ENCODE data around the gene FHOD3. TPM values are rescaled to one million over a fixed set of nuclear protein-coding genes. Genes with fewer than 3 reads are reported as not detected.
A peak's percentile ranks its signal among the peaks of the same experiment; 100 is the strongest.

Gene FHOD3
- total and polyA plus RNA-seq, 2 donors (not counting 1 experiment from before 2014, with no cell fraction given): not detected

GRCh38 chr18:36295880-36296301 is 1.6 kb upstream of the FHOD3 start:
- ATAC-seq (ENCODE audit: low read depth) (no peak), DNase-seq (no peak)
- Histone ChIP-seq H3K9ac (ENCODE audit: low read length) (no peak overlapping the region), H3K4me2 (replicated peaks; ENCODE audit: low read depth, low read length, poor library complexity, severe bottlenecking) (no peak overlapping the region), H3K27ac (ENCODE audit: low read length in 2 of 2) (no peak overlapping the region), H3K4me3 (ENCODE audit: control extremely low read depth in 1 of 5, extremely low read depth in 1 of 5, insufficient read depth in 1 of 5, low read depth in 2 of 5, low read length in 4 of 5) (no peak overlapping the region), H3K79me2 (ENCODE audit: control insufficient read depth, insufficient read depth, low read length) (no peaks in the 10 kb centered on the region), H3K36me3 (replicated peaks in 1 of 2; ENCODE audit: control extremely low read depth in 1 of 2, control insufficient read depth in 1 of 2, extremely low read depth in 1 of 2, insufficient read depth in 2 of 2, low read length in 1 of 2) (no peaks in the 10 kb centered on the region), H3K4me1 (ENCODE audit: control insufficient read depth in 2 of 2, insufficient read depth in 2 of 2, low read length in 2 of 2) (peaks cover 8 to 12% of the 10 kb centered on the region in 2 donors), H4K20me1 (ENCODE audit: control insufficient read depth, insufficient read depth, low read length, poor library complexity, severe bottlenecking) (no peaks in the 10 kb centered on the region), H2AFZ (ENCODE audit: insufficient read depth, low read depth, low read length, poor library complexity, severe bottlenecking) (no peak overlapping the region), H3K27me3 (replicated peaks in 1 of 4; ENCODE audit: control extremely low read depth in 1 of 4, control insufficient read depth in 3 of 4, insufficient read depth in 4 of 4, low read length in 3 of 4) (peaks cover 0 to 54% (median 34%) of the 10 kb centered on the region in 4 experiments), H3K9me3 (ENCODE audit: control extremely low read depth in 1 of 3, control insufficient read depth in 2 of 3, insufficient read depth in 1 of 3, low read length in 2 of 3) (peaks cover 0 to 1% (median 0%) of the 10 kb centered on the region in 3 donors)
- Mint-ChIP-seq H3K9me3 (ENCODE audit: insufficient read depth) (no peaks in the 10 kb centered on the region), H3K4me1 (peaks cover 5% of the 10 kb centered on the region), H3K4me3 (no peak overlapping the region), H3K27me3 (peaks cover 17% of the 10 kb centered on the region), H3K27ac (no peak overlapping the region)
- intact Hi-C loops (cut with micrococcal nuclease): no loop called here
- ChIA-PET CTCF (interaction anchor here (1.5 kb wide), 1 partner anchor 200 kb away, joined by 6 read pairs; no protein-coding TSS in a partner anchor), POLR2A (no interaction called here)
- 36% methylated on average over 16 of the region's 21 CpGs for WGBS (ENCODE audit: insufficient coverage)
- TF ChIP-seq EZH2 (IDR thresholded peaks at IDR 0.05; ENCODE audit: borderline replicate concordance, insufficient read depth, low read depth, low read length, poor library complexity, severe bottlenecking): no peak
- TF ChIP-seq CTCF (IDR thresholded peaks at IDR 0.05): no peak

- no peaks in the 10 kb centered on the region for H4K20me1 ChIP-seq (ENCODE audit: control insufficient read depth, insufficient read depth, low read length, poor library complexity, severe bottlenecking)
- no peaks in the 10 kb centered on the region for H3K79me2 ChIP-seq (ENCODE audit: control insufficient read depth, insufficient read depth, low read length)
- H3K27me3 ChIP-seq (replicated peaks in 1 of 4; ENCODE audit: control extremely low read depth in 1 of 4, control insufficient read depth in 3 of 4, insufficient read depth in 4 of 4, low read length in 3 of 4): peaks cover 0 to 56% (median 34%) of the 10 kb centered on the region in 4 experiments
- intact Hi-C loops (cut with micrococcal nuclease): no loop called here
- H3K9me3 ChIP-seq (ENCODE audit: control extremely low read depth in 1 of 3, control insufficient read depth in 2 of 3, insufficient read depth in 1 of 3, low read length in 2 of 3): peaks cover 0 to 1% (median 0%) of the 10 kb centered on the region in 3 donors
- ChIA-PET CTCF (interaction anchor here (1.0 kb wide), 1 partner anchor 13 kb away, joined by 3 read pairs; no protein-coding TSS in a partner anchor), POLR2A (no interaction called here)
- H2AFZ ChIP-seq (ENCODE audit: insufficient read depth, low read depth, low read length, poor library complexity, severe bottlenecking): peak overlapping the region; percentile 51
- Mint-ChIP-seq H3K27me3 (peaks cover 21% of the 10 kb centered on the region), H3K4me3 (no peak overlapping the region), H3K27ac (no peak overlapping the region), H3K4me1 (peaks cover 5% of the 10 kb centered on the region), H3K9me3 (ENCODE audit: insufficient read depth) (no peaks in the 10 kb centered on the region)
- peak overlapping the region; percentile 97 for H3K4me2 ChIP-seq (replicated peaks; ENCODE audit: low read depth, low read length, poor library complexity, severe bottlenecking)
- H3K27ac ChIP-seq (ENCODE audit: low read length in 2 of 2): no peak overlapping the region
- no peak for ATAC-seq (ENCODE audit: low read depth)
- no peaks in the 10 kb centered on the region for H3K36me3 ChIP-seq (replicated peaks in 1 of 2; ENCODE audit: control extremely low read depth in 1 of 2, control insufficient read depth in 1 of 2, extremely low read depth in 1 of 2, insufficient read depth in 2 of 2, low read length in 1 of 2)
- TF ChIP-seq CTCF (IDR thresholded peaks at IDR 0.05): no peak
- TF ChIP-seq EZH2 (IDR thresholded peaks at IDR 0.05; ENCODE audit: borderline replicate concordance, insufficient read depth, low read depth, low read length, poor library complexity, severe bottlenecking): no peak
- DNase-seq: peak; percentile 34
- H3K4me1 ChIP-seq (ENCODE audit: control insufficient read depth in 2 of 2, insufficient read depth in 2 of 2, low read length in 2 of 2): peaks cover 8 to 12% of the 10 kb centered on the region in 2 donors
- peak overlapping the region in 4 of 5 experiments; percentile 15 to 44 (median 35) for H3K4me3 ChIP-seq (ENCODE audit: control extremely low read depth in 1 of 5, extremely low read depth in 1 of 5, insufficient read depth in 1 of 5, low read depth in 2 of 5, low read length in 4 of 5)
- peak overlapping the region; percentile 48 for H3K9ac ChIP-seq (ENCODE audit: low read length)
- WGBS (ENCODE audit: insufficient coverage): under 1% methylated on average over 40 of the region's 47 CpGs
Measured at GRCh38 chr18:36296650-36297416, 680 bp upstream of the FHOD3 start.

All from B cell (primary cell).